Embryonic facial prominence (tissue), 1 donor: ENCODE results near the gene TSC2.
"Not testable (repeated sequence)": the region's sequence is repeated elsewhere in the genome, so short reads cannot be mapped to it uniquely, and the experiment has no call there.

ENCODE experiments used
- DNase-seq: peaks from one replicate; pipeline ENCODE4 v3.0.0-alpha.2; 2016; ENCODE audit errors: extremely low spot score

Gene TSC2

GRCh38 chr16:2030036-2030435 is 17.7 kb upstream of the TSC2 start:
- DNase-seq, result no peak

DNA sequence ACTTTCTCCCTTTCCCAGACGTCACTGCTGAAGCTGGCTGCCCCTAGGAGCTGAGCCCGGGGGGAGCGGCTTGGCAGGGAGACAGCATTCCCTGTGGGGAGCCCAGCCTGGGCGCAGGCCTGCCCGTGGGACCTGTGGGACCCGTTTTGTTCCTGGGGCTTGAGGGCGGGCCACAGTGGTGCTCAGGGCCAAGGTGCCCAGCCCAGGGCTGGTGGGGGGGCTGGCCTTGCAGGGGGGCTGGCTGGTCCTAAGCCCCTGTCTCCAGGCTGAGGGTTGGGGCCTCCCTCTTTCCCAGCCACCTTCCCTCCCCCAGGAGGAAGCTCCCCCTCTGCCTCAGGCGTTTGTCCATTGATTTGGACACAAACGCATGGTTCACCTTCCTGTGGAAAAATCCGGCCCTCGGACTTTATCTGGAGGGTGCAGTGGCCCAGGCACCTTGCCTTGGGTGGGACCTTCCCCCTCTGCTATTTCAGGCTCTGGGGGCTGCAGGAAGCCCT is 16.7 kb upstream of the TSC2 start:
- no peak for DNase-seq

DNA sequence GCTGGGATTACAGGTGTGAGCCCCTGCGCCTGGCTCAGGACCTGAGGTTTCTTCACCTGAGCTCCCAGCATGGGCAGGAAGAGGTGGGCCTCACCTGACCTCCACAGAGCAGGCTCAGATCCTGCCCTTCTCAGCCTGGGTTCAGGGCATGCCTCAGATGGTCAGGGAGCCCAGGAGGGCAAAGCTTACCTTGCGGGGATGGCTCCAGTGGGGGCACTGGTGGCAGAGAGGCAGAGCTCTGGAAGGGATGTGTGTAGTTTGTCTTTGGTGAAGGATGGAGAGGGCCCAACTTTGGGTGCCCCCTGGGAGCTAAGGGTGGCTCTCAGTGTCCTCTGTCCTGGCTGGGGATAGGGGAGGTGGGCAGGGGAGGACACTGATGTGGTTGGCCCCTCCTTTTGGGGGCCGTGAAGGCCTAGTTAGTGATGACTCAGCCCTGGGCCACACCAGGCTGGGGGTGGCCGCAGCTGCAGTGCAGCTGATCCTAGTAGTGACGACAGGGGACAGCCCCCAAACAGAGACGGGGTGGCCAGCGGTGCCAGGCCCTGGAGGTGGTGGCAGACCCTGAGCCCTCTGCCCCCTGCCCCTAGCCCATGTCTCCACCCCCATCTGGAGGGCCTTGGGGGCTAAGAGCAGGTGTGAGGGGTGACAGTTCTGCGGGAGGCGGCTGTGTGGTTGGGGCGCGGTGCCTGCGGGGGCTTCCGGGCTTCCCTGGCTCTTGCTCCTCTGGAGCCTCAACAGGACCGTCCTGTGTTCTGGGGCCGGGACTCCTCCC is 15.3 kb upstream of the TSC2 start:
- DNase-seq, result no peak

- no peak for DNase-seq
Observed at GRCh38 chr16:2033057-2033908, 14.5 kb upstream of the TSC2 start.

- DNase-seq, result not testable (repeated sequence)
Observed at GRCh38 chr16:2033909-2034695, 13.7 kb upstream of the TSC2 start.

DNA sequence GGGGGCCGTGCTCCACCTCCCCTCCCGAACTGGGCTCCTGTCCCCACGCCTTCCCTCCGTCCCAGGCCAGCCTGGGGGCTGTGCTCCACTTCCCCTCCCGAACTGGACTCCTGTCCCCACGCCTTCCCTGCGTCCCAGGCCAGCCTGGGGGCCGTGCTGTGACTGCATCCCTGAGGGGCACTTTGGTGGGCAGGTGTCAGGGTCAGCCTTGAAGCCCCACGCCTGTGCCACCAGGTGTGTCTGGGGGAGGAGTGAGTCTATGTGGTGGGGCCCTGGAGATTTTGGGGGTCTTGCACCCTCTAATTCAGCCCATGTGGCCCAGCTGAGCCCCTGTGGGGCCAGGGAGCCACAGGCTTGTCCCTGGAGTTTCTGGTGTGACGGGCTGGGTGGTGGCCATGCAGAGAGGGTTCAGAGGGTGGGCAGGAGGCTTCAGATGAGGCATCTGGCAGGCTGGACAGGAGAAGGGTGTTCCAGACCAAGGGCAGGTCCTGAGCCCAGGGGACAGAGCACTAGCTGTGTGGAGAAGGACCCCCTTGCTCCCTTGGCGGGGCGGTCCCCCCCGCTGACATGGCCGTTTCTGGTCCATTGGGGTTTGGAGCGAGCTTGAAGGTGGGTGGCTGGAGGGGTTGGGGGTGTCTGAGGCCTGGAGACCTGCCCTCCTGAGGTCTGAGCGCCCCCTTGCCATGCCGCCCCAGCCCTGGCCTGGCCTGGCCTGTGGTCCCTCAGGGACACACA is 12.9 kb upstream of the TSC2 start:
- DNase-seq, result no peak

- no peak for DNase-seq
Observed at GRCh38 chr16:2035431-2036199, 12.2 kb upstream of the TSC2 start.

DNA sequence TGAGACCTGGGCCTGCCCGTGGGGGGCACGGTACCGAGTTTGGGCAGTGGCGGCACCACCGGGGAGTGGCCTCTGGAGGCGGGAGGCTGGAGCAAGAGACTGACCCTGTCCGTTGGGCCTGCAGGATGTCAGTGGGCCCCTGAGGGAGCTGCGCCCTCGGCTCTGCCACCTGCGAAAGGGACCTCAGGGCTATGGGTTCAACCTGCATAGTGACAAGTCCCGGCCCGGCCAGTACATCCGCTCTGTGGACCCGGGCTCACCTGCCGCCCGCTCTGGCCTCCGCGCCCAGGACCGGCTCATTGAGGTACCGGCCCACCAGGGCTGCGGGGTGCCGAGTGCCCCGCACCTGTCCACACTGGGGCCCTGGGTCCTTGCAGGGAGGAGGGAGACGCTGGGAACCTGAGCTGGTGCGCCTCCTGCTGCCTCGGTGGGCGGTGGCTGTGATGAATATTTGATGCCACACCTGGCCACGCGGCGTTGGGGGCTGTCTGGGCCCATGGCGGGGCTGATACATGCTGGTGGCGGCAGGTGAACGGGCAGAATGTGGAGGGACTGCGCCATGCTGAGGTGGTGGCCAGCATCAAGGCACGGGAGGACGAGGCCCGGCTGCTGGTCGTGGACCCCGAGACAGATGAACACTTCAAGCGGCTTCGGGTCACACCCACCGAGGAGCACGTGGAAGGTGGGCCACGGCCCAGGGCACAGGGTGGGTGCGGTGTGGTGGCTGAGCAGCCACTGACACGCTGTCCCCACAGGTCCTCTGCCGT is 11.4 kb upstream of the TSC2 start:
- DNase-seq, result no peak

DNA sequence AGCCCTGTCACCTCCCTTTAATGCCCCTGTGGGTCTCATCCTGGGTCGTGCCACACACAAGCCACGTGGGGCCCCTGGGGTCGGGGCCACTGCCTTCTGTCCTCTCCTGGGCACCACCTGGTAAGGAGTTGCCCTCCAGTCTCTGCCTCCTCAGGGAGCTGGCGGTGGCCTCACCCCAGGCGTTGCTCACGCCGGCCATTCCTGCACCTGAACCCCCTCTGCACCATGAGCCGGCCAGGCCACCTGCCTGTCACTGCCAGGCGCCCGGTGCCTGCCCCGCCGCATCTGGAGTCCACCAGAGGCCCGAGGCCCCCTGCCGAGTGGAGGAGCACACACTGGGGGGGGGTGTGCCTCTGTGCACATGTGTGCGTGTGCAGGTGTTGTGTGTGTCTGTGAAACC is 10.7 kb upstream of the TSC2 start:
- DNase-seq, result no peak

- DNase-seq, result peak; percentile 79
Observed at GRCh38 chr16:2037647-2038381, 10.0 kb upstream of the TSC2 start.

GRCh38 chr16:2038382-2039231 is 9.2 kb upstream of the TSC2 start:
- DNase-seq, result no peak

DNA sequence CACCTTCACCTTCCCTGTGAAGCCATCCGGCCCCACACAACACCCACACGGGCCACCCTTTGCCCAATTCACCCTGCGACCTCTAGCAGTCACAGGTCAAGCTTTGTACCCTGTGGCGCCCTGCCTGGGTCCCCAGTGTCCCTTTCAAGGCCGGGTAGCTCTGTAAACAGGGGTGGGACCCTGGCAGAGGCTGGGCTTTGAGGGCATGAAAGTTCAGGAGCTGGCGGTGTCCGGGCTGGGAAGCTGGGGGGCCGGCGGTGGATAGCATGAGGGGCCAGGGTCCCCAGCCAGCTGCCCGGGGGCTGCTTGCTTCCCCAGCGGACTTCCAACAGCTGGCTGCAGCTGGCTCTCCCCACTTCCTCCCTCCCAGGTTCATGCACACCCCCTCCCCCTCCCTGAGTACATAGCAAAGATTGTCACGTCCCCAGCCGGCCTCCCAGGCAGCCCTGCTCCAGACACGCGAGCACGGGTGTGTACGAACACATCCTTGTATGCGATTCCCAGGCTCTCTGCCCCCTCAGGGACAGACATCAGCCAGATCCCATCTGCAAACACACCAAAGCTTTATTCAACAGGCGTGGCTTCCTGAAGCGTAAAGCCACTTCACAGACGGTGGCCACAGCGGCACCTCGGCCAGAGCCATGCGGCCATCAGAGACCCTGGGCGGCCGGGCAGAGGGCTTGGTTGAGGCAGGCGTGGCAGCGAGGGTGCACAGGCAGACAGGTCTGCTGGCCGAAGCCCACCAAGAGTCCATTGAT is 8.3 kb upstream of the TSC2 start:
- peak; percentile 60 for DNase-seq

- no peak for DNase-seq
Observed at GRCh38 chr16:2040041-2040786, 7.6 kb upstream of the TSC2 start.

GRCh38 chr16:2040787-2041522 is 6.8 kb upstream of the TSC2 start:
- DNase-seq, result no peak

DNA sequence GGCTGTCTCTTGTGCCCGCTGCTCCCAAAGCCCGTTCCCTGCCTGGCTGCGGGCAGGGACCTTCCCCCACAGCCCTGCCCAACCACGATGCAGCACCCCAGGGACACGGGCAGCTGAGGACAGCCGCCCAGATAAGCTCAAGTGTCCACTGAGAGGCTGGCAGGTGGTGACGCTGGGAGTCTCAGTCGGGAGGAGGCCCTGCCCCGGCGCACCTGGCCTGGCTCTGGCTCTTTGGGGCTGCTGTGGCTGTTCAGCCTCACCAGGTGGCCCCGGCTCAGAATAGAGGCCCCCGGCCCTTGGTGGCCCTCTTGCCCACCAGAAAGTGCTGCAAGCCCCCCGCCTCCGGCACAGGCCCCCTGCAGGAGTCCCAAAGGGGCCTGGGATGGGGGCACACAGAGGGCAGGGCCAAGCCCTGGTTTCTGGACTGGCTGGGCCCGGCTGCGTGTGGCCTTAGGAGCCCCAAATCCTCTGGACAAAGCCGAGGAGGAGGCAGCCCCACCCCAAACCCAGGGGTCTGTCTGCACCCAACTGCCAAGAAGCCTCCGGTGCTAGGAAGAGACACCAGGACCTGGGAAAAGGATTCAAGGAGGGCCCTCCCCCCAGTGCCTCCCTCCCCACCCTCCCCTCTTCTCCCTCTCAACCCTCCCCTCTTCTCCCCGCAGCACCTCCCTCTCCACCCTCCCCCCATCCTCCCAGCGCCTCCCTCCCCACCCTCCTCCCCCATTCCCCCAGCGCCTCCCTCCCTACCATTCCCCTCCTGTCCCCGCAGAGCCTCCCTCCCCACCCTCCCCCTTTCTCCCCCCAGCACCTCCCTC is 5.4 kb upstream of the TSC2 start:
- DNase-seq, result no peak
